Hematopoietic multipotent progenitor cell treated with erythropoietin and hydrocortisone succinate and interleukin-3 and kit ligand, for 17 days (in vitro differentiated cells): ENCODE measurements around the gene GGT7.
"Not testable (repeated sequence)": the region's sequence is repeated elsewhere in the genome, so short reads cannot be mapped to it uniquely, and the experiment has no call there.

ENCODE experiments used
- DNase-seq: peaks from one replicate; pipeline ENCODE4 v3.0.0-alpha.2; 2015; ENCODE audit warnings: low spot score

Gene GGT7

DNA sequence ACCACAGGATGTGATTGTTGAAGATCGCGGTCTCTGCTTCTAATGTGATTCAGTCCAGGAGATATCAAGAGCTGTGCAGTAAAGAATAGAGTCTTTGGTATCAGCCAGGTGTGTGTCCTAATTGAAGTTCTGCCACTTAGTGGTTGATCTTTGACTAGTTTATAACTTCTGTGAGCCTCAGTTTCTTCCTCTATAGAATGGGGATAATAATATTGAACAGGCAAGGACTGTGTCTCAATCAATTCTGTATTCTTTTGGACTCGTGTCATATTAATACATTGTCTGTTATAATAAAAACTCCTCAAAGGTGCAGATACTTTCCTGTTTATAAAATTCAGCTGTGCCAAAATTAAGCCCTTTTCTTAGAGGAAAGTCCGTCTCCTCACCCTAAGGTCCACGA is 24.1 kb downstream of the GGT7 start:
- DNase-seq: no peak

DNA sequence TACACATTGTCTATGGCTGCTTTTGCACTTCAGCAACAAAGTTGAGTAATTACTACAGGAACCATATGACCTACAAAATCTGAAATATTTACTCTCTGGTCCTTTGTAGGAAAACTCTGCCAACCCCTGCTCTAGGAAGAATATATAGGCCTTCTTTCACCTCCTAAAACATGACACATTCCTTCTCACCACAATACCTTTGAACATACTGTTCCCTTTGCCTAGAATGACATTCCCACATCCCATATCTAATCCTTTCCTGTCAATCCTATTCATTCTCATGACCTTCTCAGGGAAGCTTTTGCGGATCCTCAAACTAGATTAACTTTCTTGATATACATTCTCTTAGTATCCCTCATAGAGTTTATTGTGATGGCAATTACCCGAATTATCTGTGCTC is 29.2 kb downstream of the GGT7 start:
- no peak for DNase-seq

GRCh38 chr20:34842143-34842542 is 30.5 kb downstream of the GGT7 start:
- no peak for DNase-seq

DNA sequence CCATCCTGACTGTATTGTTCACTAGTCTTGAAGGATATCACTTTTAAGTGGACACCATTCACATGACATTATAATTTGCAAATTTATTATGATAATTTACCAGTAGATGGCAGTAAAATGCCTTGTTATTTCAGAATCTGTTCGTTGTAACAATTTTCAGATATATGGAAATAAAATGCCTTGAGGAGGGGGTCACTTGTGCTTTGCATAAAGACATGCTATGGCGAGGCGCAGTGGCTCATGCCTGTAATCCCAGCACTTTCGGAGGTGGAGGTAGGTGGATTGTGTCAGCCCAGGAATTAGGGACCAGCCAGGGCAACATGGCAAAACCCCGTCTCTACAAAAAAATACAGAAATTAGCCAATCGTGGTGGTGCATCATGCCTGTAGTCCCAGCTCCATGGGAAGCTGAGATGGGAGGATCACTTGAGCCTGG is 38.2 kb downstream of the GGT7 start:
- DNase-seq: peak; percentile 57

DNA sequence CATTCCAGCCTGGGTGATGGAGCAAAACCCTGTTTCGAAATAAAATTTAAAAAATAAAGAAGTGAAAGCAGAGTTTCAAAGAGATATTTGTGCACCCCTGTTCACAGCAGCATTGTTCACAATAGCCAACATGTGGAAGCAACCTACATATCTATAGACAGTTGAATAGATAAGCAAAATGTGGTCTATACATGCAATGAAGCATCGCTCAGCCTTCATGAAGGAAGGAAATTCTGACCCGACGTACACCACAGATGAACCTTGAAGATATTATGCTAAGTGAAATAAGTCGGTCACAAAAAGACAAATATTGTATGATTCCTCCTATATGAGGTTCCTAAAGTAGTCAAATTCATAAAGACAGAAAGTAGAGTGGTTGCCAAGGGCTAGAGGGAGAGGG is 40.7 kb downstream of the GGT7 start:
- DNase-seq: no peak

- DNase-seq: no peak
These were observed 43.5 kb downstream of the GGT7 start for GRCh38 chr20:34829191-34829590.

- peak; percentile 86 for DNase-seq
These were observed 46.9 kb downstream of the GGT7 start, which contains the start of gene NCOA6 for GRCh38 chr20:34825530-34826362. NCOA6 (minus strand) TSS chr20:34825651; CDS start chr20:34782355, 43,296 bp downstream.

DNA sequence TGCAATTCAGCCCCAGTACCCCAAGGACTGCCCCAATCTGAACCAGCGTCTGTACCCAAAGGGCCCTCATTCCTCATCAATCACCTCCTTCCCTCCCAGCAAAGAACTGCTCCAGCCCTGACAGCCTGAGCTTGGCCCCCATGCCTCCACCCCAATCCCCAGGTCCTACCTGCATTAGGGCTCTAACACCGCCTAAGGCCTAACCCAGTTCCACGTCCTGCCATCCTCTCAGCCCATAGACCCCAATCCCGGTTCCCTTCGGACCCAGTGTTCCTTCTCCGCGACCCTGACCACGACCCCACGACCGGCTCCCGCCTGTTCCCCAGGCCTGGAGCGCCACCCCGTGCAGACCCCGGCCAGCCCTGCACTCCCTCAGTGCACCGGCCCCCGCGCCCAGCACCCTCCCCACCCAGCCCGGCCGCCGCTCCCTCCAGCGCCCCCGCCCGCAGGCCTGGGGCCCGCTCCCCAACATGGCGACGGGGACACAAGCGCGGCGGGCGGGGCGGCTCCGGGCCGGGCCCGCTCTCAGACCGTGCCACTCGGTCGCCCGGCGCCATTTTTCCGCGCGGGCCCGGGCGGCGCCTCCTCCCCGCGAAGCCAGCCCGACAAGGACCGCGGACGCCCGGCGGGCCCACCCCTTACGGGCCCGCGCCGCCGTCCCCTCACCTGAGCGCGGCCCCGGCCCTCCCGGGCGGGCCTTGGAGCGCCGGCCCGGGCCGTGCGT is 47.7 kb downstream of the GGT7 start:
- peak; percentile 75 for DNase-seq

DNA sequence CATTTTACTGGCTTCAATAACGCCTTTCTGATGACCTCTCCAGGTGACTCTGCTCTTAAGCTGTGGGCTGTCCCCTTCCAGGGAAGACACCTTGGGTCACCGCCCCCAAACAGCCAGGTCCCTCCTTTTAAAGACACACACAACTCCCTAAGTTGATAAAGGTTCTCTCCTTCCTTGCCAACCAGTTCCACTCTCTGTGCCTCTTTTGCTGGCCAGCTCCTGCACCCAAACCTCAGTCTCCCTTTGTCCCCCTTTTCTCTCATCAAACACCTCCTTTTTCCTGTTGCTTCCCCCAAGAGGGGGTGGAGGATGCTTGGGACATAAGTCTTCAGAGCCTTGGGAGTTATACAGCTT is 48.2 kb downstream of the GGT7 start:
- DNase-seq: peak; percentile 90

DNA sequence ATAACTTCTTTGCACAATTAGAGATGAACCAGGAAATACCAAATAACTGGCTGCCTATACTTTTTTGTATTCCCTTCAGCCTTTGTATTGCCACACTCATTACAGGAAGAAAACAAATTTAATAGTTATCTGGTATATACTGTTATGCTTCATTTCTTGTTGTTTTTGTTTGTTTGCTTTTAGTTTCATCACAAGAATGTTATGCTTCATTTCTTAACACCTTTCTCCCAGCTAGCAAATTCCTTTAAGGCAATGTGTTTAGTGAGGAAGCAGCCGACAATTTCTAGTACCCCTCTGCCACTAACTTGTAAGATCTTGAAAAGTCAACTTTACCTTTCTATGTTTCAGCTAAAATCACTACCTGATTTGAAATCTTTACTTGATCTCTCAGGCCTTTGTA is 48.6 kb downstream of the GGT7 start:
- no peak for DNase-seq

- no peak for DNase-seq
These were observed 51.7 kb downstream of the GGT7 start for GRCh38 chr20:34820805-34821578.

DNA sequence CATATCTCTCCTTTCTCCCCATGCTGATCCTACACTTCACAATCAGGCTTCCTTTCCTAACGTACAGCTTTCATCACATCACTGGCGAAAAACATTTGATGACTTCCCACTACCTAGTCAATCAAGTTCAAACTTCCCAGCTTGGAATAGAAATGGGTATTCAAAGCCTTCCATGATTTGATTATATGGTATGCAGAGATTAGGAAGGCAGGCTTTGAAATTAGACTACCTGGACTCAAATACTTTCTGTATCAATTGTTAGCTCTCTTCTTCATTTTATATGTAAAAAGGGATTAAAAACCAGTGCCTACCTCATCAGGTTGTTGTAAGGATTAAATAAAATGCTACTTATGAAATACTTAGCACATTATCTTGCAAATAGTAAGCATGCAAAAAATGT is 54.9 kb downstream of the GGT7 start:
- no peak for DNase-seq

GRCh38 chr20:34817072-34817471 is 55.6 kb downstream of the GGT7 start:
- no peak for DNase-seq

GRCh38 chr20:34815636-34816035 is 57.0 kb downstream of the GGT7 start:
- DNase-seq: no peak

GRCh38 chr20:34808583-34808982 is 64.1 kb downstream of the GGT7 start:
- DNase-seq: no peak

DNA sequence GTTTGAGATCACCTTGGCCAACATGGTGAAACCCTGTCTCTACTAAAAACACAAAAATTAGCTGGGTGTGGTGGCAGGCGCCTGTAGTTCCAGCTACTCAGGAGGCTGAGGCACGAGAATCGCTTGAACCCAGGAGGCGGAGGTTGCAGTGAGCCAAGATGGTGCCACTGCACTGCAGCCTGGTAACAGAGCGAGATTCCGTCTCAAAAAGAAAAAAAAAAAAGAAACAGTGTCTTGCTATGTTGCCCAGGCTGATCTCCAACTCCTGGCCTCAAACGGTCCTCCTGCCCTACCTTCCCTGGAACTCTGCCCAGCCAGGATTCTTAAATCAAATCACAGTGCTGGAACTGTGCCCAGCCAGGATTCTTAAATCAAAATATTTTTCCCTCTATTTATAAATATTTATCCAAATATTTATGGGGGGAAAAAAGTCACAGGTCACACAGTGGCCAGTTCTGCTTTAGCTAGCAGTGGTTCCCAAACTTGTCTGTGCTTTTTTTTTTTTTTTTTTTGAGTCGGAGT is 64.7 kb downstream of the GGT7 start:
- not testable (repeated sequence) for DNase-seq

DNA sequence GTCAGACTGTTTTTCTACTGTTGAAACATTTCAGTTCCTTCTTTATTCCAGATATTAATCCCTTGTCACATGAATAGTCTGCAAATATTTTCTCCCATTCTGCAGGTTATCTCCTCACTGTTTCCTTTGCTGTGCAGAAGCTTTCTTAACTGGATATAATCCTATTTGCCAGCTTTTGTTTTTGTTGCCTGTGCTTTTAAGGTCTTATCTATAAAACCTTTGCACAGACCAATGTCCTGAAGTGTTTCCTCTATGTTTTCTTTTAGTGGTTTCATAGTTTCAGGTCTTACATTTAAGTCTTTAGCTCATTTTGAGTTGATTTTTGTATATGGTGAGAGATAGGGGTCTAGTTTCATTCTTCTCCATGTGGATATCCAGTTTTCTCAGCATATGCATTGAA is 66.4 kb downstream of the GGT7 start:
- no peak for DNase-seq

GRCh38 chr20:34798871-34799270 is 73.8 kb downstream of the GGT7 start:
- DNase-seq: no peak

DNA sequence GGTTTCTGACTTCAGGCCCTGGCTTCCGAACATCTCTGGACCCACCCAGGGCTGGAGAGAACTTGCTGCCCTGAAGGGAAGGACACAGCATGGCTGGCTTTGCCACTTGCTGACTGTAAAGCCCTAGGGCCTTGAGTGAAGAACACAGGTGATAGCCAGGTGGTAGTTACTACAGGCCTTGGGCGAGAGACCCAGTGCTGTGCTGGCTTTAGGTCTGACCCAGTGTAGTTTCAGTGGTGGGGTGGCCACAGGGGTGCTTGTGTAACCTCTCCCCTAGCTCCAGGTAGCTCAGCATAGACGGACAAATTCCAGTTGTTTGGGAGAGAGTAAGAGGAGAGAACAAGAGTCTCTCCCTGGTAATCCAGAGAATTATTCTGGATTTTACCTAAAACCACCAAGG is 74.3 kb downstream of the GGT7 start:
- DNase-seq: no peak

DNA sequence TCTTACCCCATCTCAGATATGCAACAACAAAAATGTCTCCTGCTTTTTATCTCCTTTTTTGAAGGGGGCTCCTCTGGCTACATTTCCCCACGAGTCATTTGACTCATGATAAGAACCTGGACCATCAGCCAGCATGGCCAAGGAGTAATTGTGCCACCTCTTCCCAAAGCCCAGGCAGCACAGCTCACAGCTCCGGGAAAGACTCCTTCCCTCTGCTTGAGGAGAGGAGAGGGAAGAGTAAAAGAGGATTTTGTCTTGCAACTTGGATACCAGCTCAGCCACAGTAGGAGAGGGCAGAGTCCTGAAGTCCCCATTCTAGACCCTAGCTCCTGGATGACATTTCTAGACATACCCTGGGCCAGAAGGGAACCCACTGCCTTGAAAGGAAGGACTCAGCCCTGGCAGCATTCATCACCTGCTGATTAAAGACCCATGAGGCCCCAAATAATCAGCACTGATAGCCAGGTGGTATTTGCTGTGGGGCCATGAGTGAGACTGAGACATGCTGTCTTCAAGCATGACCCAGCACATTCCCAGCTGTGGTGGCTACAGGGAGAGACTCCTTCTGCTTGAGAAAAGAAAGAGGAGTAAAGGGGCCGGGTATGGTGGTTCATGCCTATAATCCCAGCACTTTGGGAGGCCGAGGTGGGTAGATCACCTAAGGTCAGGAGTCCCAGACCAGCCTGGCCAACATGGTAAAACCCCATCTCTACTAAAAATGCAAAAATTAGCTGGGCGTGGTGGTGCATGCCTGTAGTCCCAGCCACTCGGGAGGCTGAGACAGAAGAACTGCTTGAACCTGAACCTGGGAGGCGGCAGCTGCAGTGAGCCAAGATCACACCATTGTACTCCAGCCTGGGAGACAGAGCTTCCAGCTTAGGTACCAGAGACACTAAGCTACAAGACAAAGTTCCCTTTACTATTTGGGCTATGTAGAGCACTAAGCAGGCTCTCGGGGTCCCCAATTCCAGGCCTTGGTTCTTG is 75.4 kb downstream of the GGT7 start:
- no peak for DNase-seq
